ENCODE data around the gene GRAMD4.

DNA sequence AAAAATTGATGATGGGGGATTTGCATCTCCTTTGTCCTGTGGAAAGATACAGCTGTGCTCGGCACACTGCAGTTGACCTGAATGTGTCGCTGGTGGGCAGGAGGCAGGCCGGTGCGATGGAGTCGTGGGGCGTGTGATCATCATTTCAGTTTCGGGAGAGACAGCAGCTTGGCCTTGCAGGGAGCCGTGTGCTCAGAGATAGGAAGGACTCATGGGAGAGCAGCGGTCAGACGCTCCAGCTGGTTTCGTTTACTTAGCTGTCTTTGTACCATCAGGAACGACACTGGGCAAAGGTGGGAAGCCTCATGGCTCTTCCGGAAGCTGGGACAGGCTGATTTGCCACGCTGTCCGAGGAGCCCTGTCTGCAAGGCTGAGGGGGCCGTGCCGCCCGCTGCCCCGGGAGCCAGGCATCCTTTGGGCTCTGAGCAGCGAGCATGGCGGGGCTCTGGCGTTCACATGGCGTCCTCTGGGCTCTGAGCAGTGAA, 32.7 kb downstream of the GRAMD4 start:
- TF ChIP-seq, protein P1, sequence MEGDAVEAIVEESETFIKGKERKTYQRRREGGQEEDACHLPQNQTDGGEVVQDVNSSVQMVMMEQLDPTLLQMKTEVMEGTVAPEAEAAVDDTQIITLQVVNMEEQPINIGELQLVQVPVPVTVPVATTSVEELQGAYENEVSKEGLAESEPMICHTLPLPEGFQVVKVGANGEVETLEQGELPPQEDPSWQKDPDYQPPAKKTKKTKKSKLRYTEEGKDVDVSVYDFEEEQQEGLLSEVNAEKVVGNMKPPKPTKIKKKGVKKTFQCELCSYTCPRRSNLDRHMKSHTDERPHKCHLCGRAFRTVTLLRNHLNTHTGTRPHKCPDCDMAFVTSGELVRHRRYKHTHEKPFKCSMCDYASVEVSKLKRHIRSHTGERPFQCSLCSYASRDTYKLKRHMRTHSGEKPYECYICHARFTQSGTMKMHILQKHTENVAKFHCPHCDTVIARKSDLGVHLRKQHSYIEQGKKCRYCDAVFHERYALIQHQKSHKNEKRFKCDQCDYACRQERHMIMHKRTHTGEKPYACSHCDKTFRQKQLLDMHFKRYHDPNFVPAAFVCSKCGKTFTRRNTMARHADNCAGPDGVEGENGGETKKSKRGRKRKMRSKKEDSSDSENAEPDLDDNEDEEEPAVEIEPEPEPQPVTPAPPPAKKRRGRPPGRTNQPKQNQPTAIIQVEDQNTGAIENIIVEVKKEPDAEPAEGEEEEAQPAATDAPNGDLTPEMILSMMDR (IDR thresholded peaks at IDR 0.05; ENCODE audit: low read depth, low read length, poor library complexity, severe bottlenecking), result no peak
- no peak for TF ChIP-seq EZH2phosphoT487 (IDR thresholded peaks at IDR 0.05; ENCODE audit: borderline replicate concordance, low read length)
